ENCODE data around the gene AK2.
A peak's percentile ranks its signal among the peaks of the same experiment; 100 is the strongest.

AK2 gene

GRCh38 chr1:32991386-32991785, 45.3 kb downstream of the AK2 start:
- H3K4me3 ChIP-seq (ENCODE audit: control insufficient read depth, low read depth, low read length), result no peak overlapping the region
- no peak for TF ChIP-seq CTCF (IDR thresholded peaks at IDR 0.05; ENCODE audit: control insufficient read depth, insufficient read depth, low read depth, low read length, missing control alignments)
- no peak for DNase-seq (ENCODE audit: low read depth)

DNA sequence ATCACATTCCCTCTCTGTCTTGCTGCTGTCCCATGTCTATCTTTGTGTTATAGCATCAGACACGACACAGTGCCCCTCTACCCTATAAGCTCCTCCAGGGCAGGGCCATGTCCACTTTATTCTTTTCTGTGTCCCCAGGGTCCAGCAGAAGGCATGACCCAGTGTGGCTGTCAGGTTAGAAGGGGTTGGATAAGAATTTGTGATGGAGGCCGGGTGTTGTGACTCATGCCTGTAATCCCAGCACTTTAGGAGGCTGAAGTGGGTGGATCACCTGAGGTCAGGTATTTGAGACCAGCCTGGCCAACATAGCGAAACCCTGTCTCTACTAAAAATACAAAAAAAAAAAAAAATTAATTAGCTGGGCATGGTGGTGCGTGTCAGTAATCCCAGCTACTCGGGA, 45.8 kb downstream of the AK2 start:
- TF ChIP-seq CTCF (IDR thresholded peaks at IDR 0.05; ENCODE audit: control insufficient read depth, insufficient read depth, low read depth, low read length, missing control alignments), result no peak
- no peak for DNase-seq (ENCODE audit: low read depth)
- no peak overlapping the region for H3K4me3 ChIP-seq (ENCODE audit: control insufficient read depth, low read depth, low read length)

DNA sequence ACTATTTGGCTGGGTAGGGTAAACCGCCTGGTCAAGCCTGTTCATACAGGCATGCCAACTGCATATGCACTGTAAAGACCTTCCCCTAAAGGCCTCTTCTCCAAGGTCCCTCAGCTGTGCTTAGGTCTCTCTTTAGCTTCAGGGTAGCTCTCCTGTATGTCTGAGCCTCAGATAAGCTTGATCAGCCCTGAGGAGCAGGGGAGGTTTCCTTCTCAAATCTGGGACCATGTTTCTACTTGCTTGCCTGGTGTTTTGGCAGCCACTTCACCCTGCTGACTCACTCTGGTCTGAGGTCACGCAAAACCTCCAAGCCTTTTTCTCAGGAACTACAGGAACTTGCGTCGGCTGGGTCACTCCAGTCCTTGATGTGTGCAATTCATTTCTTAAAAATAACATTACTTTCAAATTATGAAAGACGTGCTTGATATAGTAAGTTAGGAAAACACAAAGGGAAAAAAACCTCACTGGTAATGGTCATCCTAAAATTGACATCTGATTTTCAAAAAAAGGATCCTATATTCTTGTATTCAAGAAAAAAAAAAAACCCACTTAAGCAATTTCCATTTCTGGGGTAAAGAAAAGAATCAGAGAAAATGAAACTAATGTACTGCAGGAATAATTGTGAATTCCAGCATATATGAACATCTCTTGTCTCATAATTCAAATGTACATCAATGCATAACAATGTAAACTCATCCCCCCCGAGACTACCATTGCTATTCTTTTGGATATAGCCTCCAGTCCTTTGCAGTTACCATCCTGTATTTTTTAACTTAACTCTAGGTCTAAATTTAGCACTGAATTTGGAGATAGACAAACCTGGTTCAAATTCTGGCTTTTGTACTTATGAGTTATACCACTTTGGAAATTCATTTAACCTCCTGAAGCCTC, 47.3 kb downstream of the AK2 start:
- no peak for TF ChIP-seq CTCF (IDR thresholded peaks at IDR 0.05; ENCODE audit: control insufficient read depth, insufficient read depth, low read depth, low read length, missing control alignments)
- H3K4me3 ChIP-seq (ENCODE audit: control insufficient read depth, low read depth, low read length), result no peak overlapping the region
- peak; percentile 89 for DNase-seq (ENCODE audit: low read depth)

- no peak for DNase-seq (ENCODE audit: low read depth)
- TF ChIP-seq CTCF (IDR thresholded peaks at IDR 0.05; ENCODE audit: control insufficient read depth, insufficient read depth, low read depth, low read length, missing control alignments), result no peak
- no peak overlapping the region for H3K4me3 ChIP-seq (ENCODE audit: control insufficient read depth, low read depth, low read length)
These were observed 48.0 kb downstream of the AK2 start for GRCh38 chr1:32988665-32989064.

- no peak for TF ChIP-seq CTCF (IDR thresholded peaks at IDR 0.05; ENCODE audit: control insufficient read depth, insufficient read depth, low read depth, low read length, missing control alignments)
- no peak for DNase-seq (ENCODE audit: low read depth)
- H3K4me3 ChIP-seq (ENCODE audit: control insufficient read depth, low read depth, low read length), result no peak overlapping the region
These were observed 51.5 kb downstream of the AK2 start for GRCh38 chr1:32985226-32985625.

DNA sequence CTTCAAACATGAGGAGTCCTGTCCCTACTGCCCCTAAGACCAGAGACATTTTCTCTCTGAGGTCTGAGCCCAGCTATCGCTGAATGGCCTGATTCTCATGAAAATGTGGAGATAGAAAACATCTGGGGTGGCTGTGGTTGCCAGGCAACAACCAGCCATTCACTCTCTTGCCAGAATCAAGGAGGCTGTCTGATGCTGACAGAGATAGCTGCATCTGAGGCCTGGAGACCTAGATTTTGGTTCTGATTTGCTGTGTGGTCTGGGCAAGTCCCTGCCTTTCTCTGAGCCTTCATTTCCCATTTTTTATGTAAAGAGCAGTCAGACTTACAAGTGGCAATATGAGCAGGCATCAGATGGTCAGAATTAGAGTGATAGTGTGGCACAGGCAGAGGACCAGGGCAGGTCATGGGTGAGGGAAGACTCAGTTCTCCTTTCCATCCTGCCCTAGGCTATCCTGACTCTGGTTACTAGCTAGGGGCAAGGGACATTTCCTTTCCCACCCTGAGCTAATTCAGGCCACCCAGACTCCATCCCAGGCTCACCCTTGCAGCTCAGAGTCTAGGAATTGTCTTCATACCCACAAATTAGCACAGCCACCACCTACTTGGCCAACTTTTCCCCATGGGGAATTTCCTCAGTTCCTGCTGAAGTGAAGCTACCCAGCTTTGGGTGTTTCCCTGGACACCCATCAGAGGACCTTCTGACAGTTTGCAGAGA, 52.1 kb downstream of the AK2 start:
- DNase-seq (ENCODE audit: low read depth), result no peak
- TF ChIP-seq CTCF (IDR thresholded peaks at IDR 0.05; ENCODE audit: control insufficient read depth, insufficient read depth, low read depth, low read length, missing control alignments), result no peak
- no peak overlapping the region for H3K4me3 ChIP-seq (ENCODE audit: control insufficient read depth, low read depth, low read length)
